HCT116 (cell line): ENCODE results near the gene PIN1. TPM values are rescaled to one million over a fixed set of nuclear protein-coding genes. Genes with fewer than 3 reads are reported as not detected.

Experiments used
- ATAC-seq: fragments of 200-7000 bp; cut with Tn5 transposase; 2 replicates; pipeline ENCODE4 v1.9.1; 2020; ENCODE audit warnings: mild to moderate bottlenecking, moderate library complexity
- BruUV-seq: library from RNA; stranded (reverse); fragments of 400-500 nt; replicated peaks from 2 replicates; lab custom pipeline; 2021; lab: Mats Ljungman, UMichigan
- CTCF ChIA-PET: fragments of 300-600 bp; sonication (Branson Sonifier 250); formaldehyde crosslinking; loops from one replicate; lab custom pipeline; 2021; ENCODE audit warnings: antibody characterized with exemption; lab: Charles Lee
- POLR2A ChIA-PET: fragments of 300-600, 350-600 bp; sonication (Branson Sonifier 250); formaldehyde crosslinking; loops from one replicate; lab custom pipeline; 2021; ENCODE audit warnings: antibody characterized with exemption; lab: Charles Lee
- RAD21 ChIA-PET, 2 experiments: fragments of 300-600 bp; sonication (Branson Sonifier 250); formaldehyde crosslinking; loops; one replicate each; lab custom pipeline; 2023; ENCODE audit warnings: low total read pairs in 2 of 2; ENCODE audit not compliant: uncharacterized antibody in 2 of 2, unreplicated experiment in 2 of 2, low non-redundant PET in 1 of 2; lab: Charles Lee
- DNase-seq: peaks from one replicate; pipeline ENCODE4 v3.0.0-alpha.2; 2010; ENCODE audit warnings: low read depth, low spot score
- H2AFZ ChIP-seq: fragments of 200-600 bp; shearing (Covaris generic), sonication (generic); 2 replicates; pipeline ENCODE4 v1.6.1; 2017; ENCODE audit warnings: low read depth, mixed run types, mixed read lengths, antibody characterized with exemption, low read length; ENCODE audit not compliant: poor library complexity, severe bottlenecking
- H3K27ac ChIP-seq: 2 replicates; pipeline ENCODE4 v1.5.1; 2012; ENCODE audit warnings: low read depth, low read length
- H3K27me3 ChIP-seq: fragments of 200-600 bp; sonication (generic); 2 replicates; pipeline ENCODE4 v1.6.1; 2016; ENCODE audit warnings: mixed run types, low read length, mixed read lengths; ENCODE audit not compliant: insufficient read depth
- H3K36me3 ChIP-seq, 2 experiments: fragments of 200-500 bp in 1 of 2; fragments of 200-600 bp in 1 of 2; sonication (Bioruptor generic) in 1 of 2; sonication (generic) in 1 of 2; 2 replicates each; pipeline versions ENCODE4 v1.5.1 to v1.6.1; 2014 to 2016; ENCODE audit warnings: low read length in 2 of 2, inconsistent platforms in 1 of 2, mixed read lengths in 1 of 2, mixed run types in 1 of 2; ENCODE audit not compliant: insufficient read depth in 2 of 2, control insufficient read depth in 1 of 2
- H3K4me1 ChIP-seq, 2 experiments: fragments of 200-600 bp in 1 of 2; sonication (generic) in 1 of 2; 2 replicates each; pipeline versions ENCODE4 v1.5.1 to v1.6.1; 2012 to 2017; ENCODE audit warnings: low read length in 2 of 2, inconsistent platforms in 1 of 2, mild to moderate bottlenecking in 1 of 2, mixed read lengths in 1 of 2, mixed run types in 1 of 2, moderate library complexity in 1 of 2; ENCODE audit not compliant: insufficient read depth in 2 of 2, control insufficient read depth in 1 of 2
- H3K4me2 ChIP-seq: fragments of 200-600 bp; sonication (generic); 2 replicates; pipeline ENCODE4 v1.6.1; 2017; ENCODE audit warnings: mixed run types, low read length, mixed read lengths
- H3K4me3 ChIP-seq, 2 experiments: fragments of 200-600 bp in 1 of 2; sonication (generic) in 1 of 2; replicated peaks in 1 of 2; 2 replicates each; pipeline ENCODE4 v1.5.1; 2011 to 2016; ENCODE audit warnings: low read length in 2 of 2, control low read depth in 1 of 2, low read depth in 1 of 2, mild to moderate bottlenecking in 1 of 2, mixed read lengths in 1 of 2, mixed run types in 1 of 2
- H3K79me2 ChIP-seq: fragments of 200-600 bp; sonication (generic); 2 replicates; pipeline ENCODE4 v1.6.1; 2017; ENCODE audit warnings: mild to moderate bottlenecking, mixed run types, low read length, moderate library complexity, mixed read lengths; ENCODE audit not compliant: insufficient read depth
- H3K9ac ChIP-seq: fragments of 200-600 bp; sonication (generic); 2 replicates; pipeline ENCODE4 v1.6.1; 2016; ENCODE audit warnings: low read length, mixed read lengths
- H3K9me2 ChIP-seq: fragments of 200-600 bp; sonication (generic), shearing (Covaris generic); 2 replicates; pipeline ENCODE4 v1.6.1; 2017; ENCODE audit warnings: mixed run types, mild to moderate bottlenecking, moderate library complexity; ENCODE audit not compliant: insufficient read depth
- H3K9me3 ChIP-seq, 2 experiments: fragments of 200-500 bp in 1 of 2; fragments of 200-600 bp in 1 of 2; sonication (Bioruptor generic) in 1 of 2; sonication (generic) in 1 of 2; 2 replicates each; pipeline ENCODE4 v1.6.1; 2014 to 2017; ENCODE audit warnings: low read length in 2 of 2, mixed read lengths in 2 of 2, inconsistent platforms in 1 of 2, low read depth in 1 of 2, mild to moderate bottlenecking in 1 of 2, mixed run types in 1 of 2, moderate library complexity in 1 of 2; ENCODE audit not compliant: control insufficient read depth in 1 of 2, insufficient read depth in 1 of 2
- H4K20me1 ChIP-seq: fragments of 200-600 bp; sonication (generic), shearing (Covaris generic); 2 replicates; pipeline ENCODE4 v1.6.1; 2017; ENCODE audit warnings: mixed run types, mild to moderate bottlenecking, moderate library complexity; ENCODE audit not compliant: insufficient read depth
- ELF1 ChIP-seq: IDR thresholded peaks from 2 replicates; pipeline ENCODE4 v1.6.1; 2012; ENCODE audit warnings: low read depth, borderline replicate concordance
- EZH2 ChIP-seq: fragments of 200-600 bp; sonication (generic); IDR thresholded peaks from 2 replicates; pipeline ENCODE4 v1.6.1; 2017; ENCODE audit warnings: antibody characterized with exemption, mixed run types
- JUND ChIP-seq: IDR thresholded peaks from 2 replicates; pipeline ENCODE4 v1.6.1; 2012
- SIN3A ChIP-seq: IDR thresholded peaks from 2 replicates; pipeline ENCODE4 v1.6.1; 2012; ENCODE audit warnings: low read depth
- SP1 ChIP-seq: IDR thresholded peaks from 2 replicates; pipeline ENCODE4 v1.6.1; 2012; ENCODE audit warnings: low read depth
- SRF ChIP-seq: IDR thresholded peaks from 2 replicates; pipeline ENCODE4 v1.6.1; 2012; ENCODE audit warnings: low read depth
- YY1 ChIP-seq: IDR thresholded peaks from 2 replicates; pipeline ENCODE4 v1.6.1; 2011; ENCODE audit warnings: low read length, low read depth, moderate library complexity, mild to moderate bottlenecking; ENCODE audit not compliant: insufficient replicate concordance; ENCODE audit errors: extremely low read depth
- ZFX ChIP-seq: fragments of 450-650 bp; IDR thresholded peaks from 2 replicates; pipeline ENCODE4 v1.6.1; 2017
- ZNF274 ChIP-seq: fragments of 200-500 bp; sonication (Bioruptor generic); IDR thresholded peaks from 2 replicates; pipeline ENCODE4 v1.6.1; 2014; ENCODE audit warnings: mild to moderate bottlenecking, low read depth, low read length, inconsistent platforms
- intact Hi-C: fragments of 100-400 bp; cut with micrococcal nuclease; formaldehyde crosslinking; loops from 2 replicates; pipeline ENCODE4 v1.10.0; 2022
- total RNA-seq: library from RNA; stranded (reverse); gene quantifications from one replicate; pipeline ENCODE4 v1.2.1, GENCODE V29; 2021; ENCODE audit not compliant: unreplicated experiment
- TF ChIP-seq, protein P1 (sequence below): IDR thresholded peaks from 2 replicates; pipeline ENCODE4 v1.6.1; 2012

Gene PIN1
- total RNA-seq, 1 experiment from 2014 or later, result 78.9 TPM

DNA sequence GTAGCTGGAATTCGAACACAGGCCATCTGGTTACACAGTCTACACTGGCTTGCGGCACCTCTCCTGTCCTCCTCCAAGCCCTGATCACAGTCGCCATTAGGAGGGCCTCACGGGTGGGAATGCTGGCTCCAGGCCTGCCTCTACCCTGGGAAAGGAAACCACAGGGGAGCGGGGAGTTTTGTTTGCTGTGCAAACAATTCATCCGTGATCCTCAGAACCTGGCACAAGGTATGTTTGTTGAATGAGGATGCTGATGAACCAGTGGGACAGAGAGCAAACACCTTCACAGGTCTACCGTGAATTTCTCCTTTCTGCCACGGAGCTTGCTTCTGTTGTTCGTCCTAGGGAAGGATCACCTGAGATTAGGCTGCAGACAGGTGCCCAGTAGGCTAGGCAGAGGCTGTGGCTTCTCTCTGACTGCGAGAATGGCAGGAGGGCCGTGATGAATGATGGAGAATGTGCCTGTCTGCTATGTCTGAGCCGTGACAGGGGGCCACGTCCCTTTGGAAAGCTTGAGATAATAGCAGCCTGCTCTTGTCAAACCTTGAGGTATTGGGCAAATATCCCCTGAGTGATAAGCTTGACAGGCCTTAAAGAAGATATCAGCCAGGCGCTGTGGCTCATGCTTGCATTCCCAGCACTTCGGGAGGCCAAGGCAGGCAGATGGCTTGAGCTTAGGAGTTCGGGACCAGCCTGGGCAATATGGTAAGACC is 36.7 kb downstream of the PIN1 start:
- H4K20me1 ChIP-seq, result no peaks in the 10 kb centered on the region
- no peak overlapping the region for H3K4me2 ChIP-seq
- no peak overlapping the region for H3K27ac ChIP-seq
- no peak overlapping the region for H3K4me3 ChIP-seq
- H3K9ac ChIP-seq, result no peak overlapping the region
- H2AFZ ChIP-seq, result no peak overlapping the region
- intact Hi-C loops, result no loop called here
- RAD21 ChIA-PET, result no interaction called here
- no peak for ATAC-seq
- POLR2A ChIA-PET, result interaction anchor here (0.5 kb wide), 1 partner anchor 10 kb away, joined by 3 read pairs; no protein-coding TSS in a partner anchor
- no TSS peak for BruUV-seq
- CTCF ChIA-PET, result no interaction called here
- no peaks in the 10 kb centered on the region for H3K36me3 ChIP-seq
- TF ChIP-seq JUND (no peak), SRF (no peak)
- TF ChIP-seq, all 23 proteins: peak for 0
- Histone ChIP-seq H3K9me2 (no peaks in the 10 kb centered on the region), H3K79me2 (no peaks in the 10 kb centered on the region), H3K9me3 (no peaks in the 10 kb centered on the region), H3K27me3 (no peaks in the 10 kb centered on the region), H3K4me1 (no peaks in the 10 kb centered on the region)
- DNase-seq, result no peak

DNA sequence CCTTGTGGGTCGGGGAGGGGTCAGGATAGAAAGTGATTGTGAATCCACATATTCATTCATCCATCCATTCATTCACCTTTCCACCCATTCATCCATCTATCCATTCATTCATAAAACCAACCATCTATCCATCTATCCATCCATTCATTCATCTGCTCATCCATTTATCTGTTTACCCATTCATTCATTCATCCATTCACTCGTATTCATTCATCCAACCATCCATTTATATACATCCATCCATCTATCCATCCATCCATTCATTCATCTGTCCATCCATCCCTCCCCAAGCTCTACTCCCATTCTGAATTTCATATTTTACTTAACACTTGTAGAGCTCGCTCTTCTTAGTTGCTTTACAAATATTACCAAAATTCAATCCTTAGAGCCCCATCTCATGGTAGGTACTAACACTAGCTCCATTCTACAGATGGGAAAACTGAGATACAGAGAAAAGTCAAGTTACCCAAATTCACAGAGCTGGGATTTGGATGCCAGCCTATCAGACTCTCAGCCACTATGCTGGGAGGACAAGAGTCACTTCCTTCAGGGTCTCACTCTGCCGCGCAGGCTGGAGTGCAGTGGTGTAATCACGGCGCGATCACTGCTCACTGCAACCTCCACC is 37.6 kb downstream of the PIN1 start:
- peaks cover 3% of the 10 kb centered on the region in 2 experiments for H3K4me1 ChIP-seq
- CTCF ChIA-PET, result no interaction called here
- no peak overlapping the region for H3K27ac ChIP-seq
- H3K9ac ChIP-seq, result no peak overlapping the region
- H3K4me2 ChIP-seq, result no peak overlapping the region
- H3K27me3 ChIP-seq, result no peaks in the 10 kb centered on the region
- no peaks in the 10 kb centered on the region for H3K9me2 ChIP-seq
- no peaks in the 10 kb centered on the region for H3K9me3 ChIP-seq
- no peak overlapping the region for H2AFZ ChIP-seq
- H3K4me3 ChIP-seq, result no peak overlapping the region
- no peak for DNase-seq
- no peak for TF ChIP-seq EZH2
- no peak for TF ChIP-seq SIN3A
- no peak for TF ChIP-seq ELF1
- TF ChIP-seq, protein P1, sequence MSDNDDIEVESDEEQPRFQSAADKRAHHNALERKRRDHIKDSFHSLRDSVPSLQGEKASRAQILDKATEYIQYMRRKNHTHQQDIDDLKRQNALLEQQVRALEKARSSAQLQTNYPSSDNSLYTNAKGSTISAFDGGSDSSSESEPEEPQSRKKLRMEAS, result no peak
- no peak for TF ChIP-seq SP1
- TF ChIP-seq ZFX, result no peak
- no peak for TF ChIP-seq YY1
- TF ChIP-seq ZNF274, result no peak
- TF ChIP-seq, all 23 proteins: peak for 0
- ChIA-PET POLR2A (no interaction called here), RAD21 (no interaction called here)
- no TSS peak for BruUV-seq
- intact Hi-C loops, result no loop called here
- no peak for ATAC-seq
- H3K79me2 ChIP-seq, result no peaks in the 10 kb centered on the region
- H3K36me3 ChIP-seq, result no peaks in the 10 kb centered on the region
- H4K20me1 ChIP-seq, result no peaks in the 10 kb centered on the region
